ENCODE data around the gene SEPTIN12. TPM values are rescaled to one million over a fixed set of nuclear protein-coding genes. Genes with fewer than 3 reads are reported as not detected.

Gene SEPTIN12
- total RNA-seq, 4 donors from 2014 or later: not detected

DNA sequence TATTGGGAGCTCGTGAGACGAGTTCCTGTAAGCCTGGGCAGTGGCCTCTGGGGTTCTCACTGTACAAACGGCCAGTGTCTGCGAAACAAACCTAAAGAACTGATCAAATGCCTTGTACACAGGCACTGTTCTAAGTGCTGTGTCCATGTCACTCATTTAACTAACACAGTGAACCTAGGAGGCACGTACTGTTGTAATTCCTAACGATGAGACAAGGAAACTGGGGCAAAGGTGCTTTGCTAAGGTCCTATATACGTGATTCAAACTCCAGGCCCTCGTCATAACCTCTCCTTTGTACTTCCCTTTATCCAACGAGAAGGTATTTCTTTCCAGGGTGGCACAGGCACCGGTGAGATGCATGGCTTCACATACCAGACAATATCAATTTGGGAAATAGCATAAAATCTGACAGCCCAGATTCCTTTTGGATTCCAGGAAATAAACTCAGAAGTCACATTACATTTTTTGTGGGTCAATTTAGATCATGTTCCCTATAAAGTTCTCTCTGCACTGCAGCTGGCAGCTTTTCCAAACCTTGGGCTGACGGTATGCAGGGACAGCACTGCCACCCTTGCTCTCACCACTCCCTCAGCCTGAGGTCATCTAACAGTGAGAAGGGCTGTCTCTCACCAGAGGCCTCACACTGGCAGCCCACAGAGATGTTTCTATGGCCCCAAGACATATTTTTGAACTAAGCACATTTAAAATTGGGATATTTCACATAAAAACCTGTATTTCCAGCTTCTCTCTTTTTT, 40.6 kb upstream of the SEPTIN12 start:
- ATAC-seq (ENCODE audit: low FRiP score) (no peak), DNase-seq (ENCODE audit: low spot score) (no peak)
- TF ChIP-seq CTCF (IDR thresholded peaks at IDR 0.05): no peak

- no peak for TF ChIP-seq CTCF (IDR thresholded peaks at IDR 0.05)
- ATAC-seq (ENCODE audit: low FRiP score) (no peak), DNase-seq (ENCODE audit: low spot score) (no peak)
Observed at GRCh38 chr16:4826980-4827379, 38.8 kb upstream of the SEPTIN12 start.

- TF ChIP-seq CTCF (IDR thresholded peaks at IDR 0.05): no peak
Observed at GRCh38 chr16:4826526-4826925, 38.4 kb upstream of the SEPTIN12 start.

DNA sequence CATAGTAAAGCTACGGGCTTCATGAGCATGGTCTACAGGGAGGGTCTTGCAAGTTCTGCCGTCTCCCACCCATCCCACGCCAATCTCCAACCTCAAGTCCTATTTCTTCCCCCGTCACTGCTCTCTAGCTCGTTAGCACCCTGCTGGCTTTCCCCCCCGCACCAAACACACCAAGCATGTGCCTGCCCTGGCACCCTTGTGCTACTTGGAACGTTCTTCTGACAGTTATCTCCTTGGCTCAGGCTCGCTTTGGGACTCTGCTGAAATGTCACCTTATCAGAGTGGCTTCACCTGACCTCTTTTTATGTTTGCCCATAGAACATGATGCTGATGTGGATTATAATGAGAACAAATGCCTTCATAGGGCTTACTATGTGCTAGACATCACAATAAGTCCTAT, 37.1 kb upstream of the SEPTIN12 start:
- ATAC-seq (ENCODE audit: low FRiP score) (no peak), DNase-seq (ENCODE audit: low spot score) (no peak)

More at GRCh38 chr16:4826526-4826925, 38.4 kb upstream of the SEPTIN12 start:
- ATAC-seq (ENCODE audit: low FRiP score) (no peak), DNase-seq (ENCODE audit: low spot score) (no peak)

GRCh38 chr16:4820652-4821051, 32.5 kb upstream of the SEPTIN12 start:
- no peak for TF ChIP-seq CTCF (IDR thresholded peaks at IDR 0.05)
- DNase-seq (ENCODE audit: low spot score): no peak
- no peak for ATAC-seq (ENCODE audit: low FRiP score)

More for the DNA sequence above, 37.1 kb upstream of the SEPTIN12 start:
- TF ChIP-seq CTCF (IDR thresholded peaks at IDR 0.05): no peak

- TF ChIP-seq CTCF (IDR thresholded peaks at IDR 0.05): no peak
- DNase-seq (ENCODE audit: low spot score) (no peak), ATAC-seq (ENCODE audit: low FRiP score) (no peak)
Observed at GRCh38 chr16:4814542-4815173, 26.5 kb upstream of the SEPTIN12 start.

DNA sequence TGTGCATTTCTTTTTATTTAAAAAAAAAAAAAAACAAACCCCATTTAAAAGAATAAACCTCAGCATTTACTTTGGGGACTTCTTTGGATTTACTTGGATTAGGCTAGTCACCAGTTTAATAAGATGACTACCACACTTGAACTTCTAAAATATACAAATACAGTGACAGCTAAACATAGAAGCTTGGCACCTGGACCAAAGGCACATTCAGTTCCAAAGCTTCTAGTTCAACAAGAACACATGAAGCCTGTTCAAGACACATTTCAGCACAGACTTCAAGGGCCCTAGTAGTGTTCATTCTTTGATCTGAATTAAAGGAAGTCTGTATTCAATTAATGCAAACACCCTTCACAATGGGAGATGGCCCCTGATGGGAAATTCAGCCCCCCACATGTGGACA, 25.9 kb upstream of the SEPTIN12 start:
- DNase-seq (ENCODE audit: low spot score) (no peak), ATAC-seq (ENCODE audit: low FRiP score) (no peak)
- no peak for TF ChIP-seq CTCF (IDR thresholded peaks at IDR 0.05)
